Endothelial cell of umbilical vein (primary cell): ENCODE measurements around the gene KCNQ1OT1. TPM values are rescaled to one million over a fixed set of nuclear protein-coding genes. Genes with fewer than 3 reads are reported as not detected.

Experiments
- BruUV-seq: library from RNA; stranded (reverse); fragments of 400-500 nt; replicated peaks from 2 replicates; lab custom pipeline; 2021; lab: Mats Ljungman, UMichigan
- CTCF ChIA-PET: fragments of 300-600, 350-600 bp; sonication (Branson Sonifier 250); formaldehyde crosslinking; loops from one replicate; lab custom pipeline; 2021; ENCODE audit warnings: antibody characterized with exemption, inconsistent platforms; lab: Charles Lee
- POLR2A ChIA-PET: fragments of 300-600, 350-600 bp; sonication (Branson Sonifier 250); formaldehyde crosslinking; loops from one replicate; lab custom pipeline; 2021; ENCODE audit warnings: antibody characterized with exemption, inconsistent platforms; lab: Charles Lee
- DNase-seq: peaks from one replicate; pipeline ENCODE4 v3.0.0-alpha.2; 2011; ENCODE audit warnings: low read depth, low spot score
- FAIRE-seq: peaks from 2 replicates; lab custom pipeline; 2011; peaks lifted over from hg19 to GRCh38; lab: Jason Lieb, UNC
- H2AFZ ChIP-seq: 2 replicates; pipeline ENCODE4 v1.6.0; 2012; ENCODE audit warnings: low read depth, low read length, control low read depth, inconsistent platforms
- H3K27ac ChIP-seq: 2 replicates; pipeline ENCODE4 v1.5.1; 2011; ENCODE audit warnings: low read depth, mild to moderate bottlenecking, control low read depth, low read length, moderate library complexity; ENCODE audit not compliant: insufficient read depth
- H3K27me3 ChIP-seq, 2 experiments: 2 replicates each; pipeline versions ENCODE4 v1.6.0 to v1.6.1; 2011; ENCODE audit warnings: low read length in 2 of 2, mixed read lengths in 1 of 2; ENCODE audit not compliant: control insufficient read depth in 2 of 2, insufficient read depth in 2 of 2
- H3K36me3 ChIP-seq, 2 experiments: 2 replicates in 1 of 2; 3 replicates in 1 of 2; pipeline ENCODE4 v1.5.1; 2011; ENCODE audit warnings: low read length in 2 of 2, mild to moderate bottlenecking in 1 of 2, moderate library complexity in 1 of 2; ENCODE audit not compliant: control insufficient read depth in 2 of 2, insufficient read depth in 2 of 2; ENCODE audit errors: extremely low read depth in 1 of 2
- H3K4me1 ChIP-seq: 3 replicates; pipeline ENCODE4 v1.5.1; 2011; ENCODE audit warnings: mild to moderate bottlenecking, low read length; ENCODE audit not compliant: control insufficient read depth, insufficient read depth; ENCODE audit errors: extremely low read depth
- H3K4me2 ChIP-seq: 2 replicates; pipeline ENCODE4 v1.6.1; 2011; ENCODE audit warnings: low read length, control low read depth, mixed read lengths; ENCODE audit not compliant: insufficient read depth
- H3K4me3 ChIP-seq, 3 experiments: fragments of 200-600 bp in 1 of 3; sonication (generic), shearing (Covaris generic) in 1 of 3; replicated peaks in 1 of 3; 2 replicates each; pipeline ENCODE4 v1.5.1; 2011 to 2016; ENCODE audit warnings: control low read depth in 3 of 3, low read length in 3 of 3, mild to moderate bottlenecking in 2 of 3, inconsistent platforms in 1 of 3, low read depth in 1 of 3, moderate library complexity in 1 of 3; ENCODE audit not compliant: insufficient read depth in 1 of 3
- H3K79me2 ChIP-seq: 2 replicates; pipeline ENCODE4 v1.6.0; 2012; ENCODE audit warnings: low read length, inconsistent platforms; ENCODE audit not compliant: control insufficient read depth, insufficient read depth
- H3K9ac ChIP-seq: replicated peaks from 2 replicates; pipeline ENCODE3; 2011; ENCODE audit warnings: low read length, control low read depth; ENCODE audit not compliant: insufficient read depth; ENCODE audit errors: extremely low read depth
- H3K9me1 ChIP-seq: replicated peaks from 3 replicates; pipeline ENCODE4 v1.6.0; 2011; ENCODE audit warnings: mild to moderate bottlenecking, low read length; ENCODE audit not compliant: control insufficient read depth, insufficient read depth; ENCODE audit errors: extremely low read depth
- H3K9me3 ChIP-seq: replicated peaks from 2 replicates; pipeline ENCODE4 v1.5.1; 2012; ENCODE audit warnings: low read length, inconsistent platforms; ENCODE audit not compliant: control insufficient read depth, insufficient read depth
- H4K20me1 ChIP-seq: replicated peaks from 2 replicates; pipeline ENCODE3; 2011; ENCODE audit warnings: mild to moderate bottlenecking, low read length; ENCODE audit not compliant: control insufficient read depth, insufficient read depth; ENCODE audit errors: extremely low read depth
- EZH2 ChIP-seq: IDR thresholded peaks from 2 replicates; pipeline ENCODE4 v1.6.1; 2012; ENCODE audit warnings: borderline replicate concordance, low read depth, mild to moderate bottlenecking, moderate library complexity, low read length, inconsistent platforms; ENCODE audit not compliant: severe bottlenecking
- FOS ChIP-seq: IDR thresholded peaks from 2 replicates; pipeline ENCODE4 v1.6.1; 2011; ENCODE audit warnings: mild to moderate bottlenecking, low read length, moderate library complexity, borderline replicate concordance; ENCODE audit not compliant: insufficient read depth
- GATA2 ChIP-seq: IDR thresholded peaks from 2 replicates; pipeline ENCODE4 v1.7.0; 2011; ENCODE audit warnings: low read depth, mild to moderate bottlenecking, moderate library complexity, mixed read lengths, low read length; ENCODE audit not compliant: insufficient read length, insufficient read depth
- JUN ChIP-seq: IDR thresholded peaks from 2 replicates; pipeline ENCODE4 v1.6.1; 2011; ENCODE audit warnings: borderline replicate concordance, low read depth; ENCODE audit not compliant: insufficient read length, insufficient read depth
- MYC ChIP-seq: IDR thresholded peaks from one replicate; pipeline ENCODE4 v1.6.1; 2011; ENCODE audit warnings: mild to moderate bottlenecking, low read depth, low read length
- POLR2A ChIP-seq: IDR thresholded peaks from 2 replicates; pipeline ENCODE4 v1.6.1; 2012; ENCODE audit warnings: low read depth, mild to moderate bottlenecking, control low read depth, low read length
- POLR2AphosphoS5 ChIP-seq: IDR thresholded peaks from 2 replicates; pipeline ENCODE4 v1.6.1; 2012; ENCODE audit warnings: low read depth, mild to moderate bottlenecking, control low read depth, low read length, moderate library complexity; ENCODE audit not compliant: insufficient read depth
- dilution Hi-C: fragments of 300-500 bp; cut with MboI; formaldehyde crosslinking; loops from one replicate; pipeline ENCODE4 v1.15.0; 2019; ENCODE audit warnings: low sequenced_read_pairs; ENCODE audit not compliant: extremely low pct_ligation_motif_present
- intact Hi-C: fragments of 100-400 bp; cut with micrococcal nuclease; formaldehyde crosslinking; loops from one replicate; pipeline ENCODE4 v1.10.0; 2022
- polyA plus RNA-seq, 4 experiments: library from polyadenylated mRNA; depleted of rRNA in 3 of 4; stranded (reverse) in 3 of 4; unstranded in 1 of 4; fragments of >200 nt; gene quantifications; 2 replicates each; pipeline versions ENCODE4 v1.2.1 to v1.2.3, GENCODE V29; 2011 to 2012; ENCODE audit warnings: missing spikeins in 1 of 4
- total RNA-seq: library from RNA; stranded (reverse); gene quantifications from 2 replicates; pipeline ENCODE4 v1.2.3, GENCODE V29; 2021
- TF ChIP-seq, protein P1 (sequence below), 2 donors: IDR thresholded peaks; 1 replicate in 1 of 2; 2 replicates in 1 of 2; pipeline ENCODE4 v1.5.1; 2011; ENCODE audit warnings: low read length in 2 of 2, mild to moderate bottlenecking in 2 of 2, moderate library complexity in 2 of 2, control low read depth in 1 of 2, inconsistent platforms in 1 of 2, low read depth in 1 of 2; ENCODE audit not compliant: insufficient read depth in 1 of 2; ENCODE audit errors: extremely low read depth in 1 of 2
- TF ChIP-seq, protein P2 (sequence below): IDR thresholded peaks from 2 replicates; pipeline ENCODE4 v1.6.1; 2011; ENCODE audit not compliant: insufficient read depth, insufficient read length

KCNQ1OT1 gene
- total and polyA plus RNA-seq, 2 donors (not counting 3 experiments of a cell fraction or from before 2014, with no cell fraction given), result 0.11 to 1.8 TPM

DNA sequence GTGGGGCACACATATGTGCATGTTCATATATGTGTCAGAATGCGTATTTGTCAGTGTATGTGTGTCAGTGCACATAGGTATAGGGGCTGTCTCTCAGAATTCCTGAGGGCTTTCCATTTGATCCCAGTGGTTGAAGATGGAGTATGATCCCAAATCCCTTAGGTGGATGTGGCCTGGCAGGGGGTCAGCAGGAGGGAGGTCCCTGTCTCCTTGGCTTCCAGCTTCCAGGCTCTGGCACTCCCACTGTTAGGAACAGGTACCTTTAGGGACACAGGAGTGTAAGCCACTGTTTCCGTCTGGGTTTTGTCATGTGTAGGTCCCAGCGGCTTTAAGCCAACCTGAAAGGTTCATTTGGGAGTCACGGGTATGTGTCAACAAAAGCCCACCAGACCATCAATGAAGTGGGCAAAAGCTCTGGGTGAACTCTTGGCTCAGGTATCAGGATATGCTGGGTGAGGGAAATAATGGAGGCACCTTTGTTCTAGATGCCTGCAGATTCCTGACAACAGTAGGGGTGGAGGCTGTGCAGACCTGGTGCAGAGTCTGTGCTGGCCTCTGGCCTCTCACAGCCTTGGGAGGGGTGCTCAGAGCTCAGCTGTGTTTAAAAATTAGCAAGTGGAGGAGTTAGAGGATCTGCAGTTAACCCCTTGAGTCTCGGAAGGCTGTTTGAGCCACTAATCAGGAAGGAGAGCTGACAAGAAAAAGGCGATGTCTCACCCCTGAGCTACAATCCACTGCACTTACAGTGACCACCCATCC lies 9.0 kb downstream of the KCNQ1OT1 start:
- H3K4me1 ChIP-seq, result no peaks in the 10 kb centered on the region
- no peak for TF ChIP-seq JUN
- no peak for TF ChIP-seq MYC
- TF ChIP-seq, protein P1, sequence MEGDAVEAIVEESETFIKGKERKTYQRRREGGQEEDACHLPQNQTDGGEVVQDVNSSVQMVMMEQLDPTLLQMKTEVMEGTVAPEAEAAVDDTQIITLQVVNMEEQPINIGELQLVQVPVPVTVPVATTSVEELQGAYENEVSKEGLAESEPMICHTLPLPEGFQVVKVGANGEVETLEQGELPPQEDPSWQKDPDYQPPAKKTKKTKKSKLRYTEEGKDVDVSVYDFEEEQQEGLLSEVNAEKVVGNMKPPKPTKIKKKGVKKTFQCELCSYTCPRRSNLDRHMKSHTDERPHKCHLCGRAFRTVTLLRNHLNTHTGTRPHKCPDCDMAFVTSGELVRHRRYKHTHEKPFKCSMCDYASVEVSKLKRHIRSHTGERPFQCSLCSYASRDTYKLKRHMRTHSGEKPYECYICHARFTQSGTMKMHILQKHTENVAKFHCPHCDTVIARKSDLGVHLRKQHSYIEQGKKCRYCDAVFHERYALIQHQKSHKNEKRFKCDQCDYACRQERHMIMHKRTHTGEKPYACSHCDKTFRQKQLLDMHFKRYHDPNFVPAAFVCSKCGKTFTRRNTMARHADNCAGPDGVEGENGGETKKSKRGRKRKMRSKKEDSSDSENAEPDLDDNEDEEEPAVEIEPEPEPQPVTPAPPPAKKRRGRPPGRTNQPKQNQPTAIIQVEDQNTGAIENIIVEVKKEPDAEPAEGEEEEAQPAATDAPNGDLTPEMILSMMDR (IDR thresholded peaks at IDR 0.05; ENCODE audit: extremely low read depth in 1 of 2, insufficient read depth in 1 of 2, low read depth in 1 of 2, low read length in 2 of 2), result no peak
- no peak for TF ChIP-seq FOS
- TF ChIP-seq GATA2, result no peak
- TF ChIP-seq POLR2AphosphoS5, result no peak
- TF ChIP-seq, protein P2, sequence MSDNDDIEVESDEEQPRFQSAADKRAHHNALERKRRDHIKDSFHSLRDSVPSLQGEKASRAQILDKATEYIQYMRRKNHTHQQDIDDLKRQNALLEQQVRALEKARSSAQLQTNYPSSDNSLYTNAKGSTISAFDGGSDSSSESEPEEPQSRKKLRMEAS, result no peak
- TF ChIP-seq EZH2, result no peak
- TF ChIP-seq POLR2A, result no peak
- H4K20me1 ChIP-seq, result no peaks in the 10 kb centered on the region
- DNase-seq, result no peak
- no peak overlapping the region for H3K4me2 ChIP-seq
- peaks cover 30% of the 10 kb centered on the region for H3K79me2 ChIP-seq
- no peak overlapping the region for H3K27ac ChIP-seq
- no peak overlapping the region for H3K9ac ChIP-seq
- no peak for FAIRE-seq
- CTCF ChIA-PET, result no interaction called here
- H3K9me3 ChIP-seq, result no peaks in the 10 kb centered on the region
- dilution Hi-C loops (no loop called here), intact Hi-C loops (loop anchor here (5.0 kb wide), 1 partner anchor 197 kb away; the partner anchor contains the start of gene CDKN1C)
- no TSS peak for BruUV-seq
- no peak overlapping the region for H2AFZ ChIP-seq
- H3K4me3 ChIP-seq, result no peak overlapping the region
- H3K9me1 ChIP-seq, result no peaks in the 10 kb centered on the region
- POLR2A ChIA-PET, result no interaction called here
- H3K27me3 ChIP-seq, result no peaks in the 10 kb centered on the region
- no peaks in the 10 kb centered on the region for H3K36me3 ChIP-seq
